RKO (cell line): ENCODE results near the gene OR4M1.
"Not testable (repeated sequence)": the region's sequence is repeated elsewhere in the genome, so short reads cannot be mapped to it uniquely, and the experiment has no call there.

ENCODE experiments used
- DNase-seq: peaks from one replicate; pipeline ENCODE4 v3.0.0-alpha.2; 2016; ENCODE audit warnings: low spot score

The OR4M1 gene

DNA sequence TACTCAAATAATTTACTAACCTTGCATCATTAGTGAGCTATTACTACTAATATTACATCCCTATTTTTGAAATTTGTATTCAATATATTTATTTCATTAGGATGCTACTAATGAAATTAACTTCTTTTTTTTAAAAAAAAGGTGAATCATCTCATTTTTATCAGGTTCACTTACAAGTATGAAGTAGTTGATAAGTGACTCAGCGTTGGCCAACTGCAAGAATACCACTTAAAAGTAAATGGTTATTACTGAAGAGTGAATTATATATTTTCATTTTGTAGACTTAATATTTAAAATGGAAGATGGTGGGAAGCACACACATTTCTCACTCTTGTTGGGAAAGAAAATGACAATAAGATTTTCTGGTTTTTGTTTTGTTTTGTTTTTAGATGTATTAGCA lies 49.9 kb downstream of the OR4M1 start:
- DNase-seq, result no peak

DNA sequence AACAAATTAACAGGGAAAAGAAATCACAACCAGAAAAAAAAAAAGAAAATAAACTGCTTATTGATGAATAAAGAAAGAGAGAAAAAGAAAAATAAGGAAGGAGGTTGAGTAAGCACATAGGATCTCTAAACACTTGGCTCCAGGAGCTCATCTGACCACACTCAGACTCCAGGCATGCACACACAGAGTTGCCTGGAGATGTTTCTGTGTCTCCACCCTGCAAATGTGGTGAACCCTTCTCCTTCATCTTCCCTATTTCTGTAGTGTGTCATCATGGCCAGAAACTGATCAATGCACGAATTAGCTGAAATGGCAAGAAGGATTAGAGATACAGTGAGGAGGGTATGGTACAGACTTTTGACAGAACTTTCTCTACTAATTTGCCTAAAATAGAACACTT lies 50.5 kb downstream of the OR4M1 start:
- DNase-seq, result no peak

DNA sequence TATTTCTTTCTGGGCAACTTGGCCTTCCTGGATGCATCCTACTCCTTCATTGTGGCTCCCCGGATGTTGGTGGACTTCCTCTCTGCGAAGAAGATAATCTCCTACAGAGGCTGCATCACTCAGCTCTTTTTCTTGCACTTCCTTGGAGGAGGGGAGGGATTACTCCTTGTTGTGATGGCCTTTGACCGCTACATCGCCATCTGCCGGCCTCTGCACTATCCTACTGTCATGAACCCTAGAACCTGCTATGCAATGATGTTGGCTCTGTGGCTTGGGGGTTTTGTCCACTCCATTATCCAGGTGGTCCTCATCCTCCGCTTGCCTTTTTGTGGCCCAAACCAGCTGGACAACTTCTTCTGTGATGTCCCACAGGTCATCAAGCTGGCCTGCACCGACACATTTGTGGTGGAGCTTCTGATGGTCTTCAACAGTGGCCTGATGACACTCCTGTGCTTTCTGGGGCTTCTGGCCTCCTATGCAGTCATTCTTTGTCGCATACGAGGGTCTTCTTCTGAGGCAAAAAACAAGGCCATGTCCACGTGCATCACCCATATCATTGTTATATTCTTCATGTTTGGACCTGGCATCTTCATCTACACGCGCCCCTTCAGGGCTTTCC lies 54.4 kb downstream of the OR4M1 start:
- not testable (repeated sequence) for DNase-seq

DNA sequence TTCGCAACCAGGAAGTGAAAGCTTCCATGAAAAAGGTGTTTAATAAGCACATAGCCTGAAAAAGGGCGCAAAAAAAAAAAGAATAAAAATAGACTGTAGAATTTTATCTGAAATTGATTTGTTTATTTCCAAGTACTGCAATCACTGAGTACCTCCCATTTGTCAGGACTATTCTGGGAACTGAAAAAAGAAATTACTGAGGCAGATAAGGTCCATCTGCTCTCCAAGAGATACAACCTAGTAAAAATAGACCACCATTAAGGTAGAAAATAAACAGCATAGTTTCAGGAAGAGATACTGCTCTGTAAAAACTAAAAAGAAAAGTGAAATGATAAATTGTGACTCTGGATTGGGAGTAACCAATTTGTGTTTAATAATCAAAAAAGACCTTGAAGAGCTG lies 55.0 kb downstream of the OR4M1 start:
- DNase-seq, result no peak
